Coronary artery (tissue), 2 donors: Measurements from ENCODE around the gene ERICH6.
A peak's percentile ranks its signal among the peaks of the same experiment; 100 is the strongest.

Source experiments
- DNase-seq: peaks from one replicate; pipeline ENCODE4 v3.0.0-alpha.2; 2017; ENCODE audit warnings: low spot score
- H3K27ac ChIP-seq, 2 donors: fragments of 200-600 bp; sonication (generic); one replicate each; pipeline ENCODE4 v1.5.1; 2016 to 2019
- H3K4me3 ChIP-seq: fragments of 200-600 bp; sonication (generic); 2 replicates; pipeline ENCODE4 v1.5.1; 2016; ENCODE audit warnings: mild to moderate bottlenecking, moderate library complexity
- TF ChIP-seq, protein P1 (sequence below): fragments of 200-600 bp; sonication (generic); IDR thresholded peaks from one replicate; pipeline ENCODE4 v1.5.1; 2019; ENCODE audit warnings: antibody characterized with exemption

ERICH6 gene

GRCh38 chr3:150725548-150725947 is 21.8 kb upstream of the ERICH6 start:
- TF ChIP-seq, protein P1, sequence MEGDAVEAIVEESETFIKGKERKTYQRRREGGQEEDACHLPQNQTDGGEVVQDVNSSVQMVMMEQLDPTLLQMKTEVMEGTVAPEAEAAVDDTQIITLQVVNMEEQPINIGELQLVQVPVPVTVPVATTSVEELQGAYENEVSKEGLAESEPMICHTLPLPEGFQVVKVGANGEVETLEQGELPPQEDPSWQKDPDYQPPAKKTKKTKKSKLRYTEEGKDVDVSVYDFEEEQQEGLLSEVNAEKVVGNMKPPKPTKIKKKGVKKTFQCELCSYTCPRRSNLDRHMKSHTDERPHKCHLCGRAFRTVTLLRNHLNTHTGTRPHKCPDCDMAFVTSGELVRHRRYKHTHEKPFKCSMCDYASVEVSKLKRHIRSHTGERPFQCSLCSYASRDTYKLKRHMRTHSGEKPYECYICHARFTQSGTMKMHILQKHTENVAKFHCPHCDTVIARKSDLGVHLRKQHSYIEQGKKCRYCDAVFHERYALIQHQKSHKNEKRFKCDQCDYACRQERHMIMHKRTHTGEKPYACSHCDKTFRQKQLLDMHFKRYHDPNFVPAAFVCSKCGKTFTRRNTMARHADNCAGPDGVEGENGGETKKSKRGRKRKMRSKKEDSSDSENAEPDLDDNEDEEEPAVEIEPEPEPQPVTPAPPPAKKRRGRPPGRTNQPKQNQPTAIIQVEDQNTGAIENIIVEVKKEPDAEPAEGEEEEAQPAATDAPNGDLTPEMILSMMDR: no peak
- H3K4me3 ChIP-seq: no peak overlapping the region
- no peak for DNase-seq
- no peak overlapping the region for H3K27ac ChIP-seq

GRCh38 chr3:150723946-150724345 is 20.2 kb upstream of the ERICH6 start:
- no peak overlapping the region for H3K27ac ChIP-seq

DNA sequence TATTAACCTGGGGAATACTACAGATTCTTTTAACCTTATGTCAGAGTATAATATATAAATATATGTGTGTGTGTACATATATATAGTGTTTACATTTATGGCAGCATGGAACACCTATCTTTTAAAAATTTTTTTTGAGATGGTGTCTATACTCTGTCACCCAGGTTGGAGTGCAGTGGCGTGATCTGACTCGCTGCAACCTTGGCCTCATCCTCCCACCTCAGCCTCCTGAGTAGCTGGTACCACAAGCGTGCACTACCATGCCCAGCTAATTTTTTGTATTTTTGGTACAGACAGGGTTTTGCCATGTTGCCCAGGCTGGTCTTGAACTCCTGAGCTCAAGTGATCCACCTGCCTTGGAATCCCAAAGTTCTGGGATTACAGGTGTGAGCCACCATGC is 18.5 kb upstream of the ERICH6 start:
- H3K4me3 ChIP-seq: no peak overlapping the region
- TF ChIP-seq, protein P1: no peak

More at GRCh38 chr3:150723946-150724345, 20.2 kb upstream of the ERICH6 start:
- TF ChIP-seq, protein P1: no peak
- no peak overlapping the region for H3K4me3 ChIP-seq
- no peak for DNase-seq

DNA sequence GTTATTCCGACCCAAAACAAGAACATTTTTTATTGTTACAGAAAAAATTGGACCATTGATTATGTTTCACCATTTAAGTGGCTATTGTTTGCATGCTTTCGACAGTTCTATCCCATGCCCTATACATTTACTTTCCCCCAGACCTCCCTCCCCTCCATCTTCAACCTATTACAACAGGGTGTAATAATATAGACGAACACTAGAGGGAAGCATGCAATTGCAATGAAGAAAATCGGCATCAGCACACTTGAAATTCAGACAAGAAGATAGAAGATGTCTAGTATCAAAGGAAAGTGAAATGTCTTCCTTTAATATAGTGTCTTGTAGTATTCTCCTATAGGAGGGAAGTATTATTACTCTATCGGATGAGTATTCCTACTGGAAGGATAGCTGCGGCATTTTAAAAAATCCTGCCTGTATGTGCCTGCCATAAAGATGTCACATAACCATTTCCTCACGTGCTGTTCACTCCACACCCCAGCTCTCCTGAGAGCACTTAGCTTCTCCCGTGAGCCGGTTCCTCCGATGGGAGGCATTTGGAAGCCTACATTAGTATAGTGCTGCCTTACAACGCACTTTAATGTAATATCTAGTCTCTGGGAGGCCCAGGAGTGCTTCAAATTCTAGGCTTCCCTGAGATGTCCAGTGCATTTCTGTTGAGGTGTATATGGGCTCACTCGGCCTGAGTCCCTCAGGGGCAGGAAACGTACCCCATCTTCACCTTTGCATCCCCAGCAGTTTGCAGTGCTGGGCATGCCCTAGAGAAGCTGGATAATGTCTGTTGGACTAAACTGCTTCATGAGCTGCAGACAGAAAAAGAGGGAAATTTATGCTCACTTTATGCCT is 17.8 kb upstream of the ERICH6 start:
- Histone ChIP-seq H3K27ac (no peak overlapping the region), H3K4me3 (peak overlapping the region; percentile 41)
- TF ChIP-seq, protein P1: peak; percentile 66
- no peak for DNase-seq

More for the DNA sequence above, 18.5 kb upstream of the ERICH6 start:
- H3K27ac ChIP-seq: no peak overlapping the region
- DNase-seq: no peak

- DNase-seq: no peak
- TF ChIP-seq, protein P1: no peak
Observed at GRCh38 chr3:150720444-150720843, 16.7 kb upstream of the ERICH6 start.

DNA sequence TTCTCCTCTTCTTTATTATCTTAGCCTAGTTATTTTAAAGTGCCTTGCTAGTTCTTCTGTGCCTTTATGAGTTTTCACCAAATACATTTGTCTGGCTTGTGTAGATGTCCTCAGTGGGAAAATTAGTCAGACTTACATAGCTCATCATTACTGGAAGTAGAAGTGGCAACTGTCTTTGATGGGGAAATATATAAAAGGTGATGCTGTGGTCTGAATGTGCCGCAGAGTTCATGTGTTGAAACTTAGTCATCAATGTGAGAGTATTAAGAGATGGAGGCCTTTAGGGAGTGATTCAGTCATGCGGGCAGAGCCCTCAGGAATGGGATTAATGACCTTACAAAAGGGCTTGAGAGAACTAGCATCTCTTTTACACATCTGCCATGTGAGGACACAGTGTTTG is 6.4 kb upstream of the ERICH6 start:
- Histone ChIP-seq H3K27ac (no peak overlapping the region), H3K4me3 (no peak overlapping the region)
- no peak for DNase-seq
- TF ChIP-seq, protein P1: no peak

More at GRCh38 chr3:150720444-150720843, 16.7 kb upstream of the ERICH6 start:
- H3K27ac ChIP-seq: no peak overlapping the region
- H3K4me3 ChIP-seq: no peak overlapping the region

DNA sequence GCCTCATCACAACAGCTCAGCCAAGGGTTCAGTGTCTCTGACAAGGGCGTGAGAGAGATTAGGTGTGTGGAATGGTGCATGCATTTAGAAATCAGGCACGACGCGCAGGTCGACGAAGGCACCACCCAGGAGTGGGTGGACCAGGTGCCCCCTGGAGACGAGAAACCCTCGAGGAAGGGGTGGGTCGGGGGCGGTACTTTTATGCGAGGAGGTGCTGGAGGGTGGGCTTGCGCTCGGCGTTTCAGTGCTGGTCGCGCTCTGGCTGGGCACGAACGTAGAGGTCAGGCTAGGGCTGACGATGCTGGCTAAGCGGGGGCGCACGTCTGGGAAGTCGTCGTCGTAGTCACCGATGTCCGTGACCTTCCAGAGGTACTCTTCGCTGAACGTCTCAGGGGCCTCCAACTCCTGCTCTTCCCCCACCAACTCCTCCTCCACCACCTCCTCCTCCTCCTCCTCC is 393 bp downstream of the ERICH6 start:
- no peak for DNase-seq
- H3K4me3 ChIP-seq: peak overlapping the region; percentile 85
- peak overlapping the region; percentile 73 to 89 for H3K27ac ChIP-seq
- TF ChIP-seq, protein P1: no peak
